ENCODE results near the gene ALG9.

GRCh38 chr11:111917312-111917711 is 45.9 kb upstream of the ALG9 start:
- no peak for TF ChIP-seq CTCF (optimal IDR thresholded peaks at IDR 0.05 in 1 of 3, IDR thresholded peaks at IDR 0.05 in 1 of 3, conservative IDR thresholded peaks at IDR 0.05 in 1 of 3; ENCODE audit: extremely low read depth in 1 of 3, insufficient read depth in 2 of 3, low read length in 3 of 3)
- no peak for TF ChIP-seq EZH2 (IDR thresholded peaks at IDR 0.05; ENCODE audit: low read length)
